Measurements from ENCODE around the gene PRSS57. TPM values are rescaled to one million over a fixed set of nuclear protein-coding genes. Genes with fewer than 3 reads are reported as not detected.
A peak's percentile ranks its signal among the peaks of the same experiment; 100 is the strongest.
"Not testable (repeated sequence)": the region's sequence is repeated elsewhere in the genome, so short reads cannot be mapped to it uniquely, and the experiment has no call there.

The PRSS57 gene
- polyA plus RNA-seq, 1 donor, result 1.1 TPM

DNA sequence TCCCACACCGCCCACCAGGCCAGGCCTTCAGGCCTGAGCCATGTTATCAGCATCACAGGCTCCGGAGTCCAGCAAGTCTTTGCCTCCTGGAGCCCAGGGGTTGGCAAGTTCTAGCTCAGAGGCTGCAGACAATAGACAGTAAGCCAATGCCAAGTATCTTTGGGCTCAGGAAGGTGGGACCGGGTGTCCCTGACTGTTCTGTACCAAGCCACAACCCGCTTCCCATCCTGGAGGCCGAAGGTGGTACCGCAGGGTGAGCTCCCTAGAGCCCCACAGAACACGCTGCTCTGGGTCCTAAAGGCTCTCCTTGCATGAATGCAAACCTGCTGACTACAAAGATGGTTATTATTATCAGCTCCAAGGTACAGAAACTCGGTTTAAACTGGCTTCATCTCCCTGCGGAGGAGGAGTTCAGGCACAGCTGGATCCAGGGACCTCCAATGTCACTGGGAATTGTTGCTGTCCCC lies 24.6 kb downstream of the PRSS57 start:
- peaks cover 10% of the 10 kb centered on the region for H3K4me1 ChIP-seq (ENCODE audit: control insufficient read depth, insufficient read depth, low read length)
- H3K4me3 ChIP-seq (ENCODE audit: low read length), result no peak overlapping the region
- H3K9me3 ChIP-seq (ENCODE audit: control insufficient read depth, low read depth, low read length), result peaks cover 15% of the 10 kb centered on the region
- WGBS (ENCODE audit: insufficient coverage, low lambda C conversion rate), result no CpG with 5 or more reads among the region's 9 CpGs
- H3K36me3 ChIP-seq (ENCODE audit: control insufficient read depth, insufficient read depth, low read length), result no peaks in the 10 kb centered on the region
- H3K27ac ChIP-seq (ENCODE audit: low read length), result no peak overlapping the region
- no peaks in the 10 kb centered on the region for H3K27me3 ChIP-seq (ENCODE audit: control insufficient read depth, insufficient read depth, low read length)
- DNase-seq, result no peak

DNA sequence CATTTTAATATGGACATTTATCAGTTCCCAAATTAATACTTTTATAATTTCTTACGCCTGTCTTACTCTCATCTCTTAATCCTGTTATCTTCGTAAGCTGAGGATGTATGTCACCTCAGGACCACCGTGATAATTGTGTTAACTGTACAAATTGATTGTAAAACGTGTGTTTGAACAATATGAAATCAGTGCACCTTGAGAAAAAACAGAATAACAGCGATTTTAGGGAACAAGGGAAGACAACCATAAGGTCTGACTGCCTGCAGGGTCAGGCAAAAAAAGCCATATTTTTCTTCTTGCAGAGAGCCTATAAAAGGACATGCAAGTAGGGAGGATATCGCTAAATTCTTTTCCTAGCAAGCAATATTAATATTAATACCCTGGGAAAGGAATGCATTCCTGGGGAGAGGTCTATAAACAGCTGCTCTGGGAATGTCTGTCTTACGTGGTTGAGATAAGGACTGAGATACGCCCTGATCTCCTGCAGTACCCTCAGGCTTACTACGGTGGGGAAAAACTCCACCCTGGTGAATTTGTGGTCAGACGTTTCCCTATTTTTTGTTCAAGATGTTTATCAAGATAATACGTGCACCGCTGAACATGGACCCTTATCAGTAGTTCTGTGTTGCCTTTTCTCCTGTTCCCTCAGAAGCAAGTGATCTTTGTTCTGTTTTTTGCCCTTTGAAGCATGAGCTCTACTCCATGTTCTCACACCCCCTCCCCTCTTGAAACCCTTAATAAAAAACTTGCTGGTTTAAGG lies 26.4 kb downstream of the PRSS57 start:
- 100% methylated on average over 2 of the region's 12 CpGs for WGBS (ENCODE audit: insufficient coverage, low lambda C conversion rate)
- not testable (repeated sequence) for H3K27me3 ChIP-seq (ENCODE audit: control insufficient read depth, insufficient read depth, low read length); H3K36me3 ChIP-seq (ENCODE audit: control insufficient read depth, insufficient read depth, low read length); H3K27ac ChIP-seq (ENCODE audit: low read length); H3K4me3 ChIP-seq (ENCODE audit: low read length)
- Histone ChIP-seq H3K9me3 (ENCODE audit: control insufficient read depth, low read depth, low read length) (peaks cover 14% of the 10 kb centered on the region), H3K4me1 (ENCODE audit: control insufficient read depth, insufficient read depth, low read length) (peaks cover 12% of the 10 kb centered on the region)
- DNase-seq, result peak in 1 of 2 donors; percentile 45

DNA sequence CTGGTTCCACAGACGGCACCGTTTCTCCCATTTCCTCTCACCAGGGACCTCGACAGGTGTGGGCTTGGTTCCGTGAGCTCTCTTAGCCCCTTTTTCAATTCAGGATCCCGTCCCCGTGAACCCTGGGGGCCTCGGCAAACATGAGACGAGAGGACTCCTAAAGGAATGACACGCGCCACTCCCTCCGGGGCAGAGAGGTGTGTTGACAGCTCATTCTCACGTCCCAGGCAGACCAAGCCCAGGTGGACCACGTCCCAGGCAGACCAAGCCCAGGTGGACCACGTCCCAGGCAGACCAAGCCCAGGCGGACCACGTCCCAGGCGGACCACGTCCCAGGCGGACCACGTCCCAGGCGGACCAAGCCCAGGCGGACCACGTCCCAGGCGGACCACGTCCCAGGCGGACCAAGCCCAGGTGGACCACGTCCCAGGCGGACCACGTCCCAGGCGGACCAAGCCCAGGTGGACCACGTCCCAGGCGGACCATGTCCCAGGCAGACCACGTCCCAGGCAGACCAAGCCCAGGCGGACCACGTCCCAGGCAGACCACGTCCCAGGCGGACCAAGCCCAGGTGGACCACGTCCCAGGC lies 28.2 kb downstream of the PRSS57 start:
- not testable (repeated sequence) for H3K4me3 ChIP-seq (ENCODE audit: low read length); H3K27me3 ChIP-seq (ENCODE audit: control insufficient read depth, insufficient read depth, low read length); DNase-seq; H3K27ac ChIP-seq (ENCODE audit: low read length); H3K36me3 ChIP-seq (ENCODE audit: control insufficient read depth, insufficient read depth, low read length)
- peaks cover 18% of the 10 kb centered on the region for H3K4me1 ChIP-seq (ENCODE audit: control insufficient read depth, insufficient read depth, low read length)
- peaks cover 19% of the 10 kb centered on the region for H3K9me3 ChIP-seq (ENCODE audit: control insufficient read depth, low read depth, low read length)
- no CpG with 5 or more reads among the region's 38 CpGs for WGBS (ENCODE audit: insufficient coverage, low lambda C conversion rate)

DNA sequence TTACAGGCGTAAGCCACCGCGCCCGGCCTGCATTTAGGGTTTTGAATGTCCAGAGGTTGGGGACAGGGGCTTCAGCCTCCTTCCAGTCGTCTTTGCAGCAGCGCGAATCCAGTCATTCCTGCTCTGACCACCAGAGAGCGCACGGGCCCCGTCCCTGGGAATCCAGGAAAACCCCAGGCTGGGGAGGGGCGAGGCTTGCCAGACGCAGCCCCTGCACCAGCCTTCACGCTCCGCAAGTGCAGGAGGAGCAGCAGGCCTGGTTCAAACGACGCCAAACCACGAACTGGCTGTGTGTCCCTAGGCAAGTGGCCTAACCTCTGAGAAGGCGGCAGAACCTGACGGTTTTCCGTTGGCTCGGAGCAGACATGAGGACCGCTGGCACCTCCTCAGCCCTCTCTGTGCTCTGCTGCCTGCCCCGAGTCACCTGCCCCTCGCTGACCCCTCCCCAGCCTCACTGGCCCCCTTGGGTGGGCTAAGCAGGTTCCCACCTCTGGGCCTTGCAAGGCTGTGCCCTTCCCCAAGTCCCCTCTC lies 30.3 kb downstream of the PRSS57 start:
- Histone ChIP-seq H3K4me3 (ENCODE audit: low read length) (no peak overlapping the region), H3K27me3 (ENCODE audit: control insufficient read depth, insufficient read depth, low read length) (no peaks in the 10 kb centered on the region), H3K36me3 (ENCODE audit: control insufficient read depth, insufficient read depth, low read length) (no peaks in the 10 kb centered on the region), H3K4me1 (ENCODE audit: control insufficient read depth, insufficient read depth, low read length) (peaks cover 33% of the 10 kb centered on the region), H3K27ac (ENCODE audit: low read length) (no peak overlapping the region), H3K9me3 (ENCODE audit: control insufficient read depth, low read depth, low read length) (peaks cover 22% of the 10 kb centered on the region)
- WGBS (ENCODE audit: insufficient coverage, low lambda C conversion rate), result no CpG with 5 or more reads among the region's 24 CpGs
- DNase-seq, result peak; percentile 66 to 76

DNA sequence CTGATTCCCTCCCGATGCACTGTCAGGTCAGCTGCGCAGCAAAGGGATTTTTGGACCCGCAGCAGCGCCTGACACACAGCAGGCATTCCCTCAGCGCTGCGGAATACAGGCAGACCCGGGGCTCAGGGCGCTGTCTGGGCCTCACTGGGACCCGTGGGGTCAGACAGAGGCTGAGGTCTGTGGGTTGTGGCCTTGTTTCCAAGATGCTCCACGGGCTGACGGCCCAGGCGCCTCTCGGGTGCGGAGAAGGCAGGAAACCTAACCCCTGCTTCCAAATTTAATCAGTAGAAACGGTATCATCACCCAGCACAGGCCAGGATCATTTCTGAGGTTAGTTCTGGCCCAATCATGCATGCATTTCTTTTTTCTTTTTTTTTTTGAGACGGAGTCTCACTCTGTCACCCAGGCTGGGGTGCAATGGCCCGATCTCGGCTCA lies 31.6 kb downstream of the PRSS57 start:
- no peaks in the 10 kb centered on the region for H3K27me3 ChIP-seq (ENCODE audit: control insufficient read depth, insufficient read depth, low read length)
- peaks cover 23% of the 10 kb centered on the region for H3K9me3 ChIP-seq (ENCODE audit: control insufficient read depth, low read depth, low read length)
- WGBS (ENCODE audit: insufficient coverage, low lambda C conversion rate), result no CpG with 5 or more reads among the region's 18 CpGs
- DNase-seq, result peak in 1 of 2 donors; percentile 33
- peak overlapping the region; percentile 99 for H3K27ac ChIP-seq (ENCODE audit: low read length)
- no peaks in the 10 kb centered on the region for H3K36me3 ChIP-seq (ENCODE audit: control insufficient read depth, insufficient read depth, low read length)
- peaks cover 46% of the 10 kb centered on the region for H3K4me1 ChIP-seq (ENCODE audit: control insufficient read depth, insufficient read depth, low read length)
- peak overlapping the region; percentile 67 for H3K4me3 ChIP-seq (ENCODE audit: low read length)

DNA sequence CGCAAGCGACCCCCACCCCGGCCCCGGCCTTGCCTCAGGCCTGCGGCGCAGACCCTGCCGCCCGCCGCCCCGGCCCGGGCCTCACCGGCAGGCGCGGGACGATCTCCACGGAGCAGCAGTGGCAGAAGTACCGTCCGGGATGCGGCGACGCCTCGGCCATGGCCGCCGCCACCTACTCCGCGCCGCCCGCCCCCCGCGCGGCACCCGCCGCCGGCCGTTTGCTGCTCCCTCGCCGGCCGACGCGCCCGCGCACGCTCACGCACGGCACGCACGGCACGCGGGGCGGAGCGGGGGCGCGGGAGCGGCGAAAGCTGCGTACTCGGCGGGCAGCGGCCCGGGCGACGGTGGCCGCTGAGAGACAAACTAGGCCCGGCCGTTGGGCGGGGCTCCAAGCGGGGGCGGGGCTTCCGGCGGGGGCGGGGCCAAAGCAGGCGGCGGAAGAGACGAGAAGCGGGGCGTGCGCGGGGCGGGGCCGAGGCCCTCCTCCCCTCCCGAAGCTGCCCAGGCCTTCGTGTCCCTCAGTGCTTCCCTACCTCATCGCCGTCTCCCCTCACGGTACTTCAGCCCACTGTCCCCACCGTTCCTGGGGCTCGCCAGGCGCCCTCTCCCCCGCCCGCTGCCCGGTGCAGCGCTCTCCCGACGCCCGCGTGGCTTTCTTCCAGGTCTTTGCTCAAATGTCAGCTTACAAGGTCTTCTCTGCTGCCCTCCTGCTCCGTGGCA lies 32.1 kb downstream of the PRSS57 start, which contains the start of gene RNF126:
TSS of gene RNF126 (minus strand) at position 253 of the 720 bp plus-strand sequence. CDS start at position 160, 93 bp downstream.
- no CpG with 5 or more reads among the region's 97 CpGs for WGBS (ENCODE audit: insufficient coverage, low lambda C conversion rate)

DNA sequence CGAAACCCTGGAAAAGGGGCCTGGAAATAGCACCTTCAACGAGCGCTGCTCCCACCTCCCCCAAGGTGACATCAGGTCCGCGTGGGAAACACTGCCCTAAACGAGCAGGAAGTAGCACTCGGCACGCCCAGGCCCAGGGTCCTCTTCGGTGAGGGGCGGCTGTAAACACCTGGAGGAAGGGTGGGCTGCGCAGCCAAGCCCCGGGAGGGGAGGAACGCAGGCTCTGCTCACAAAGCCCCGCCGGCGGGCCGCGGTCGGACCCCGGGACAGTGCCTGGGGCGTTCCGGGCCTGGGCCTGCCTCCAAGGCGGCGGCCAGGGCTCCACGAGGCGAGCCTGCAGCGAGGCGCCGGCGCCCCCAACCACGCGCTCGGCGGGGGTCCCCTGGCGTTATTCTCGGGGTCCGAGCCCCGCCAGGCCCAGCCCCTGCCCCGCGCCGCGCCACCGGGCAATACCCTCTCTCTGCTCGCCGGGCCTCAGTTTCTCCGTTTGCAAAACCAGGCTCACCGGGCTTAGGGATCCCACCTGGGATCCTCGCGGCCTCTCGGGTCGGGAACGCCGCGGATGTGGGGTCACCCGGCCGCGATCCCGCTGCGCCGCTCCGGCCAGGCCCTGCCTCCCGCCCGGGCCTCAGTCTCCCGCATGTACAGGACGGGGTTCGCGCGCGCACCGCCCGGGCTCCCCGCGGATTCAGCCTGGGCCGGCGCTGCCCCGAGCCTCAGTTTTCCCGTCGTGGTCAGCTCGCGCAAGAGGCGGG lies 32.9 kb downstream of the PRSS57 start:
- peaks cover 20% of the 10 kb centered on the region for H3K9me3 ChIP-seq (ENCODE audit: control insufficient read depth, low read depth, low read length)
- H3K27ac ChIP-seq (ENCODE audit: low read length), result peak overlapping the region; percentile 95
- H3K4me1 ChIP-seq (ENCODE audit: control insufficient read depth, insufficient read depth, low read length), result peaks cover 58% of the 10 kb centered on the region
- peak; percentile 74 to 83 for DNase-seq
- H3K36me3 ChIP-seq (ENCODE audit: control insufficient read depth, insufficient read depth, low read length), result peaks cover 8% of the 10 kb centered on the region
- H3K4me3 ChIP-seq (ENCODE audit: low read length), result peak overlapping the region; percentile 64
- H3K27me3 ChIP-seq (ENCODE audit: control insufficient read depth, insufficient read depth, low read length), result no peaks in the 10 kb centered on the region
- no CpG with 5 or more reads among the region's 81 CpGs for WGBS (ENCODE audit: insufficient coverage, low lambda C conversion rate)

More for the DNA sequence above, 32.1 kb downstream of the PRSS57 start, which contains the start of gene RNF126:
- H3K27ac ChIP-seq (ENCODE audit: low read length), result peak within 1 kb of the TSS; percentile 99
- no peaks in the 10 kb centered on the region for H3K27me3 ChIP-seq (ENCODE audit: control insufficient read depth, insufficient read depth, low read length)
- peak within 1 kb of the TSS; percentile 67 for H3K4me3 ChIP-seq (ENCODE audit: low read length)
- DNase-seq, result peak; percentile 85 to 91
- peaks cover 52% of the 10 kb centered on the region for H3K4me1 ChIP-seq (ENCODE audit: control insufficient read depth, insufficient read depth, low read length)
- H3K36me3 ChIP-seq (ENCODE audit: control insufficient read depth, insufficient read depth, low read length), result peaks cover 3% of the 10 kb centered on the region
- peaks cover 27% of the 10 kb centered on the region for H3K9me3 ChIP-seq (ENCODE audit: control insufficient read depth, low read depth, low read length)

DNA sequence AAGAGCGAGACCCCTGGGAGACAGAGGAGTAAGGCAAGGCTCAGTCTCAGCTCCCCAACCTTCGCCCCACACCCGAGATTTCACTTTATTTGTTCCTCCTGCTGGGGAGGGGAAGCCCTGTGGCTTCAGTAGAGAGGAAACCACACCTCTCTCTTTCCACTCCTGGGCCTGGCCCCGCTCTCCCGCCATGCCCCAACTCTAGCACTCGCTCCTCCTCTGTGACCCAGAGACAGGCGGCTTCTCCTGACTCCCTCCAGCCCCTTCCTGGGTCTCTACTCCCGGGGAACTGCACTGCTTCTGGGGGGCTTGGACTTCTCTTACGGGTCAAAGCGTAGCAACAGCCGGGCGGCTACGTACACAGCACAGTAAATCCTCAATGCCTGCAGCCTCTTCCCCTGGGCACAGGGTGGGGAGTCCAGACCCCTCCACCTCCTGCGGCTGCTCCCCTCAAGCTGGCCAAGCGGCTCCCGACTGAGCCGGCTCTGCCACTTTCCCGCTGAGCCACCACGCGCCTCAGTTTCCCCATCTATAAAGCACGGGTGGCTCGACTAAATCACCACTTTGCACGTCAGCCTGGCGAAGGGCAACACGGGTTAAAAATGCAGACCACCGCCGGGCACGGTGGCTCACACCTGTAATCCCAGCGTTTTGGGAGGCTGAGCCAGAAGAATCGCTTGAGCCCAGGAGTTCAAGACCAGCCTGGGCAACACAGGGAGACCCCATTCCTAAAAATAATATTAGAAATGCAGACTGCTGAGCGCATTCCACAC lies 33.6 kb downstream of the PRSS57 start:
- Histone ChIP-seq H3K27ac (ENCODE audit: low read length) (peak overlapping the region; percentile 95), H3K4me1 (ENCODE audit: control insufficient read depth, insufficient read depth, low read length) (peaks cover 63% of the 10 kb centered on the region), H3K4me3 (ENCODE audit: low read length) (peak overlapping the region; percentile 64), H3K27me3 (ENCODE audit: control insufficient read depth, insufficient read depth, low read length) (no peaks in the 10 kb centered on the region), H3K36me3 (ENCODE audit: control insufficient read depth, insufficient read depth, low read length) (peaks cover 13% of the 10 kb centered on the region), H3K9me3 (ENCODE audit: control insufficient read depth, low read depth, low read length) (peaks cover 16% of the 10 kb centered on the region)
- 0% methylated on average over 3 of the region's 31 CpGs for WGBS (ENCODE audit: insufficient coverage, low lambda C conversion rate)
- peak in 1 of 2 donors; percentile 59 for DNase-seq

DNA sequence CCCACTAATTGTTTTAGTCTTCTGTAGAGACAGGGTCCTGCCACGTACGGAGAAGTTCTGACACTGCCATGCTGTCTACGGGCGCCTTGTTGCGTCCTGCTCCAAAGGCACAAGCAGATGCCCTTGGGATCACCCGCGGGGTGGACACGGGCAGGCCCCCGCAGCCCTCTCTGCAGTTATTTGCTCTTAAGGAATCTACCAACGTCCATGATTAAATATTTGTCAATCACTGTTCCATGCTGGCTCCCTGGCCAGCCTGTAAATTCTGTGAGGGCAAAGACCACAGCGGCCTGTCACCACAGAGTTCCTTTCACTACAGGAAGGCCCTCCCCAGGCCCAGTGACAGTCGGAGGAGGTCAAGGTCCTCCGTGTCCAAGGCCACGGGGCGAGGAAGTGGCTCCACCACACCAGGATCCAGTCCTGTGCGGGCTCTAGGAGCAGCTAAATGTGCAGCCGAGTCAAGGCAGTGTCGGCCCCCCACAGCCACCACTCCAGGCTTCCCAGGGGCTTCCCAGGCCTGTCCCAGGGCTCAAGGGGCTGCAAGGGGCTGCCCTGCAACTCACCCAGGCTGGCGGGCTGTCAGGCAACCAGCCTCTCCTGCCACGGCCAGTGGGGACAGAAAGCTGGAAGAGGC lies 34.3 kb downstream of the PRSS57 start:
- H3K4me3 ChIP-seq (ENCODE audit: low read length), result peak overlapping the region; percentile 64
- DNase-seq, result peak; percentile 79 to 90
- H3K27ac ChIP-seq (ENCODE audit: low read length), result peak overlapping the region; percentile 95
- H3K9me3 ChIP-seq (ENCODE audit: control insufficient read depth, low read depth, low read length), result peaks cover 16% of the 10 kb centered on the region
- H3K4me1 ChIP-seq (ENCODE audit: control insufficient read depth, insufficient read depth, low read length), result peaks cover 63% of the 10 kb centered on the region
- no CpG with 5 or more reads among the region's 20 CpGs for WGBS (ENCODE audit: insufficient coverage, low lambda C conversion rate)
- peaks cover 13% of the 10 kb centered on the region for H3K36me3 ChIP-seq (ENCODE audit: control insufficient read depth, insufficient read depth, low read length)
- no peaks in the 10 kb centered on the region for H3K27me3 ChIP-seq (ENCODE audit: control insufficient read depth, insufficient read depth, low read length)
